ENCODE data around the gene PKIB. TPM values are rescaled to one million over a fixed set of nuclear protein-coding genes. Genes with fewer than 3 reads are reported as not detected.

Gene PKIB
- total and polyA plus RNA-seq, 2 of the 4 experiments (the other 2 are of a cell fraction): 6.3 to 13.1 TPM

DNA sequence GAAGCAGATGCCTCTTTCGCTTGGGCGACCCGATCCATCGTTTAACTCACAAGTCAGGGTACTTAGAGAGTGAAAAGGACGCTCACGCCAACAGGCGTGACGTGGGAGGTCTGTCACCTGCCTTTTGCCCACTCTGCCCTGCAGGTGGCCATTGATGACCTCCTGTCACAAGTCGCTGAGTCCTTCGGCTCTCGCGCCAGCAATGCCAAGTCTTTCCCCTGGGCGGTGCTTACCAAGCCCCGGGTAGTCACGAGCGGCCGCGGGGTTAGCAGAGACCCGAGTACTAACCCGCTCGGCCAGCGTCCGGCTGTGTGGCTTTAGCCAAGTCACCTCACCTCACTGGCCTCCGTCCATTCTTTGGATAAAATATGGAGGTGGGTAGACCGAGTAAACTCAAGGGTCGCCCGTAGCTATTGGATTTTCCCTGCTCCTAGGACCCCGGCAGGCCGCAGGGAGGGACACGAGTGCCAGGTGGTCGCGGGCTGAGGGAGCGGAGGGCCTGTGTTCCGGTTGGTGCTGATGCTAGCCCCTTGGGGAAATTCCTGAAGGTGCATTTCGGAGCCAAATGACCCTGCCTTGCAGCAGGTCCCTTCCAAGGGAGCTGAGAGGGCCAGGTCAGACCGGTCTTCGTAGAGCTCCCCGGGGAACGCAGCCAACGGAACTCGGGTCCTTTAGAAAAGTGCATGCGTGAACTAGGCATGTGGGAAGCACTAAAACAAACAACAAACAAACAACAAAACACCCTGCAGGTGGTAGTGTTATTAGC, 668 bp downstream of the PKIB start:
- ChIA-PET CTCF (interaction anchor here (0.6 to 1.0 kb wide), 2 partner anchors 10 to 64 kb away, joined by 3 to 4 read pairs; no protein-coding TSS in a partner anchor), POLR2A (ENCODE audit: unreplicated experiment) (no interaction called here)
- no peaks in the 10 kb centered on the region for H3K9me1 ChIP-seq (ENCODE audit: insufficient read depth, low read length)
- DNase-seq: no peak
- no peak overlapping the region for H2BK120ac ChIP-seq (ENCODE audit: low read depth, low read length)
- H3K4me2 ChIP-seq (ENCODE audit: low read depth, low read length): peak overlapping the region; percentile 99
- intact Hi-C loops (cut with micrococcal nuclease): loop anchor here (2.0 kb wide), 1 partner anchor 116 kb away; no protein-coding TSS in a partner anchor
- H2AK9ac ChIP-seq (replicated peaks; ENCODE audit: low read depth, low read length, poor library complexity): peak overlapping the region; percentile 5
- H3K56ac ChIP-seq (ENCODE audit: extremely low read depth, insufficient read depth, low read length): no peak overlapping the region
- TF ChIP-seq MXI1 (IDR thresholded peaks at IDR 0.05; ENCODE audit: borderline replicate concordance, low read depth, low read length) (no peak), NFE2L2 (IDR thresholded peaks at IDR 0.05; ENCODE audit: low read depth, low read length) (no peak), RAD21 (IDR thresholded peaks at IDR 0.05; ENCODE audit: low read length) (no peak), SMC3 (IDR thresholded peaks at IDR 0.05; ENCODE audit: low read depth, low read length) (no peak)
- TF ChIP-seq, protein P1, sequence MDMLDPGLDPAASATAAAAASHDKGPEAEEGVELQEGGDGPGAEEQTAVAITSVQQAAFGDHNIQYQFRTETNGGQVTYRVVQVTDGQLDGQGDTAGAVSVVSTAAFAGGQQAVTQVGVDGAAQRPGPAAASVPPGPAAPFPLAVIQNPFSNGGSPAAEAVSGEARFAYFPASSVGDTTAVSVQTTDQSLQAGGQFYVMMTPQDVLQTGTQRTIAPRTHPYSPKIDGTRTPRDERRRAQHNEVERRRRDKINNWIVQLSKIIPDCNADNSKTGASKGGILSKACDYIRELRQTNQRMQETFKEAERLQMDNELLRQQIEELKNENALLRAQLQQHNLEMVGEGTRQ (IDR thresholded peaks at IDR 0.05; ENCODE audit: low read depth, low read length): no peak
- TF ChIP-seq, protein P2, sequence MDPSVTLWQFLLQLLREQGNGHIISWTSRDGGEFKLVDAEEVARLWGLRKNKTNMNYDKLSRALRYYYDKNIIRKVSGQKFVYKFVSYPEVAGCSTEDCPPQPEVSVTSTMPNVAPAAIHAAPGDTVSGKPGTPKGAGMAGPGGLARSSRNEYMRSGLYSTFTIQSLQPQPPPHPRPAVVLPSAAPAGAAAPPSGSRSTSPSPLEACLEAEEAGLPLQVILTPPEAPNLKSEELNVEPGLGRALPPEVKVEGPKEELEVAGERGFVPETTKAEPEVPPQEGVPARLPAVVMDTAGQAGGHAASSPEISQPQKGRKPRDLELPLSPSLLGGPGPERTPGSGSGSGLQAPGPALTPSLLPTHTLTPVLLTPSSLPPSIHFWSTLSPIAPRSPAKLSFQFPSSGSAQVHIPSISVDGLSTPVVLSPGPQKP (IDR thresholded peaks at IDR 0.05; ENCODE audit: borderline replicate concordance, low read depth, low read length): no peak
- H3K27ac ChIP-seq (ENCODE audit: insufficient read depth, low read length): no peak overlapping the region
- no peak overlapping the region for H4K5ac ChIP-seq (ENCODE audit: low read depth, low read length)
- H3K9me3 ChIP-seq (ENCODE audit: control insufficient read depth, insufficient read depth, low read length): no peaks in the 10 kb centered on the region
- no peak overlapping the region for H4K91ac ChIP-seq (ENCODE audit: insufficient read depth, low read depth, low read length)
- peaks cover 18% of the 10 kb centered on the region for H3K27me3 ChIP-seq (ENCODE audit: control insufficient read depth, insufficient read depth, low read length)
- 5% methylated on average over 8 of the region's 42 CpGs; no CpG with 5 or more reads in 1 of the 2 experiments for WGBS, 2 experiments (ENCODE audit: extremely low coverage in 2 of 2, insufficient read length in 1 of 2)
- peak overlapping the region; percentile 77 for H3K4me3 ChIP-seq (ENCODE audit: insufficient read depth, low read depth, low read length)
- no peaks in the 10 kb centered on the region for H4K20me1 ChIP-seq (ENCODE audit: insufficient read depth, low read length)
- H3K36me3 ChIP-seq (ENCODE audit: control insufficient read depth, insufficient read depth, low read length): no peaks in the 10 kb centered on the region
- H3K4me1 ChIP-seq (ENCODE audit: control insufficient read depth, insufficient read depth, low read length): peaks cover 7% of the 10 kb centered on the region; the same call in 1 of the 2 replicates
- 0 out of 2 replicates have a peak overlapping the region, but pooled peaks have one; percentile 16 for H3K23ac ChIP-seq (ENCODE audit: low read depth, low read length)
- no TSS peak for BruUV-seq (replicated peaks)
- H3K18ac ChIP-seq (ENCODE audit: low read depth, low read length): no peak overlapping the region
- ATAC-seq (ENCODE audit: low read depth): peak; percentile 43; the same call in 1 of the 2 replicates
- in situ Hi-C loops (cut with MboI; ENCODE audit: low sequenced_read_pairs): no loop called here
- H2AK5ac ChIP-seq (ENCODE audit: low read depth, low read length): no peak overlapping the region
- peak overlapping the region; percentile 90 for H2AFZ ChIP-seq (replicated peaks; ENCODE audit: low read length, poor library complexity)
- H2BK20ac ChIP-seq (ENCODE audit: low read depth, low read length): no peak overlapping the region
- H2BK5ac ChIP-seq (ENCODE audit: low read depth, low read length, poor library complexity, severe bottlenecking): no peak overlapping the region
- dilution Hi-C loops (cut with HindIII; ENCODE audit: low sequenced_read_pairs, unreplicated experiment): no loop called here
- H3K9ac ChIP-seq (ENCODE audit: low read depth, low read length): peak overlapping the region; percentile 51
- no peak overlapping the region for H4K8ac ChIP-seq (ENCODE audit: low read depth in 2 of 2, low read length in 2 of 2)
- no peak overlapping the region; the same call in 1 of the 2 replicates for H3K14ac ChIP-seq (replicated peaks; ENCODE audit: low read depth, low read length)
- no peak overlapping the region for H3K4ac ChIP-seq (ENCODE audit: low read depth, low read length)
- no peak overlapping the region for H2BK15ac ChIP-seq (ENCODE audit: low read depth, low read length)
- no peaks in the 10 kb centered on the region for H3K79me1 ChIP-seq (ENCODE audit: low read depth in 1 of 2, low read length in 2 of 2)

Data from IMR-90 (cell line).